Measurements from ENCODE around the gene ZNF862. TPM values are rescaled to one million over a fixed set of nuclear protein-coding genes. Genes with fewer than 3 reads are reported as not detected.
A peak's percentile ranks its signal among the peaks of the same experiment; 100 is the strongest.
"Not testable (repeated sequence)": the region's sequence is repeated elsewhere in the genome, so short reads cannot be mapped to it uniquely, and the experiment has no call there.

Gene ZNF862
- total RNA-seq, 1 experiment from 2014 or later = 3.6 TPM

DNA sequence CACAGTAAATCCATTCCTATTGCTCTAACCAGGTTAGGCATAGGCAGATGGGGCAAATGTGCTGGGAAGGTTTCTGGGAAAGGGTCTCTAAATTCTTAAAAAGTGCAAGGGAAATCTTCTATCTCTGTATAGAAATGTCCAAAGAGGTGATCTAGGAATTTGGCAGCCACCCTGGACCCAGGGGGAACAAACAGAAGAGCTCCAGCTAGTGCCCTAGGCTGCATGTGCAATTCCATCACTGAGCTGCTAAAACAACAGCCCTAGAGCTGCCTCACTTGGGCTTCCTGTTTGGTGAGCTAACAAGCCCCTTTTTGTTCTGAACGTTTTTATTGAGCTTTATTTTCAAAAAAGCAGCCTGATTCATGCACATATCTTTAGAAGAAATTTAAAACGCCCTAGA, 52.5 kb downstream of the ZNF862 start:
- ATAC-seq; H3K27ac Mint-ChIP-seq; H3K4me3 Mint-ChIP-seq; H3K9me3 Mint-ChIP-seq; H3K36me3 Mint-ChIP-seq; CTCF ChIA-PET; H3K4me1 Mint-ChIP-seq; POLR2A ChIA-PET; H3K27me3 Mint-ChIP-seq (ENCODE audit: low read depth); DNase-seq (ENCODE audit: low spot score): not testable (repeated sequence)

- H3K36me3 Mint-ChIP-seq; H3K4me3 Mint-ChIP-seq; H3K27ac Mint-ChIP-seq; H3K27me3 Mint-ChIP-seq (ENCODE audit: low read depth); H3K9me3 Mint-ChIP-seq; DNase-seq (ENCODE audit: low spot score); CTCF ChIA-PET; POLR2A ChIA-PET; ATAC-seq; H3K4me1 Mint-ChIP-seq: not testable (repeated sequence)
Measured at GRCh38 chr7:149894957-149895356, 56.8 kb downstream of the ZNF862 start.

- DNase-seq (ENCODE audit: low spot score); H3K9me3 Mint-ChIP-seq; H3K27me3 Mint-ChIP-seq (ENCODE audit: low read depth); H3K36me3 Mint-ChIP-seq; H3K4me3 Mint-ChIP-seq; CTCF ChIA-PET; H3K4me1 Mint-ChIP-seq; H3K27ac Mint-ChIP-seq; POLR2A ChIA-PET: not testable (repeated sequence)
- ATAC-seq = peak; percentile 46
Measured at GRCh38 chr7:149907776-149908376, 69.7 kb downstream of the ZNF862 start.

- H3K36me3 Mint-ChIP-seq; H3K4me1 Mint-ChIP-seq; DNase-seq (ENCODE audit: low spot score); ATAC-seq; H3K27me3 Mint-ChIP-seq (ENCODE audit: low read depth); CTCF ChIA-PET; H3K9me3 Mint-ChIP-seq; H3K4me3 Mint-ChIP-seq; POLR2A ChIA-PET; H3K27ac Mint-ChIP-seq: not testable (repeated sequence)
Measured at GRCh38 chr7:149910219-149910618, 72.0 kb downstream of the ZNF862 start.

DNA sequence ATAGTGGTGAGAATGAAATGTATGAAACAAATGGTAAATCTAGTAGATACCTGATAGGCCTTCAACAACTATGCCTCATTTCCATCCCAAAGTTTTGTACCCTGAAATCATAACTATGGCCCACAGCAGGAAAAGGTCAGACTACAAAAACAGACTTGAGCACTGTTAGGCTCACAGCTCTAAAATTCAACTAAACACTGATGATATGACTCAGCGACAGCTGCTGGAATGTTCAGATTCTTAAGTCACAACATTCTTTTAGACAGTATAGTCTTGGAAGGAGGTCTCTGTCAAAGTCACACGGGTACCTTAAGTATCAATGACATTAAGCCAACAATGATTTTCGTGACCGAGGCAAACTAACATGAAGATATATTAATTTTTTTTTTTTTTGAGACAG, 74.0 kb downstream of the ZNF862 start:
- H3K27ac Mint-ChIP-seq; DNase-seq (ENCODE audit: low spot score); H3K4me1 Mint-ChIP-seq; POLR2A ChIA-PET; H3K9me3 Mint-ChIP-seq; ATAC-seq; H3K36me3 Mint-ChIP-seq; CTCF ChIA-PET; H3K4me3 Mint-ChIP-seq; H3K27me3 Mint-ChIP-seq (ENCODE audit: low read depth): not testable (repeated sequence)

Other genes with a start within 250 kb of the ZNF862 start
- 0.70 to 1.2 TPM (median 0.73 TPM) in 3 replicates for gene ZNF467, start 64.8 kb upstream of the ZNF862 start, total RNA-seq (2021)
- gene ATP6V0E2, start 35.6 kb downstream of the ZNF862 start, total RNA-seq (2021) = 22.7 to 26.2 TPM (median 24.8 TPM) in 3 replicates